ENCODE data around the gene CCDC51.
A peak's percentile ranks its signal among the peaks of the same experiment; 100 is the strongest.
"Not testable (repeated sequence)": the region's sequence is repeated elsewhere in the genome, so short reads cannot be mapped to it uniquely, and the experiment has no call there.

CCDC51 gene

GRCh38 chr3:48439820-48440589 lies at the start of gene CCDC51, which contains the start of gene TMA7:
Gene CCDC51, minus strand, starts transcription at chr3:48440119. Its CDS starts 4,991 bp downstream, at chr3:48435128.
Gene TMA7, plus strand, starts transcription at chr3:48440257. Its CDS starts 40 bp downstream, at chr3:48440297.
- peak; percentile 99 for DNase-seq

- no peak for DNase-seq
These were observed 47.0 kb upstream of the CCDC51 start for GRCh38 chr3:48486952-48487351.

GRCh38 chr3:48482822-48483221 lies 42.9 kb upstream of the CCDC51 start:
- DNase-seq = not testable (repeated sequence)

- not testable (repeated sequence) for DNase-seq
These were observed 41.0 kb upstream of the CCDC51 start for GRCh38 chr3:48480891-48481290.

GRCh38 chr3:48478626-48479555 lies 39.0 kb upstream of the CCDC51 start:
- DNase-seq = peak; percentile 49

GRCh38 chr3:48477959-48478520 lies 38.1 kb upstream of the CCDC51 start:
- DNase-seq = no peak

GRCh38 chr3:48476426-48477053 lies 36.6 kb upstream of the CCDC51 start:
- DNase-seq = no peak

GRCh38 chr3:48475188-48475587 lies 35.3 kb upstream of the CCDC51 start:
- DNase-seq = no peak

- DNase-seq = no peak
These were observed 34.7 kb upstream of the CCDC51 start for GRCh38 chr3:48474619-48475018.

- not testable (repeated sequence) for DNase-seq
These were observed 34.1 kb upstream of the CCDC51 start for GRCh38 chr3:48474031-48474430.

GRCh38 chr3:48473617-48473952 lies 33.7 kb upstream of the CCDC51 start:
- no peak for DNase-seq

GRCh38 chr3:48472923-48473616 lies 33.2 kb upstream of the CCDC51 start:
- DNase-seq = peak; percentile 95

- DNase-seq = no peak
These were observed 32.7 kb upstream of the CCDC51 start for GRCh38 chr3:48472673-48472922.

GRCh38 chr3:48470286-48470685 lies 30.4 kb upstream of the CCDC51 start:
- DNase-seq = no peak

GRCh38 chr3:48469046-48469915 lies 29.4 kb upstream of the CCDC51 start:
- no peak for DNase-seq

- no peak for DNase-seq
These were observed 28.4 kb upstream of the CCDC51 start for GRCh38 chr3:48468329-48468731.

- no peak for DNase-seq
These were observed 27.8 kb upstream of the CCDC51 start for GRCh38 chr3:48467473-48468267.

- DNase-seq = no peak
These were observed 27.2 kb upstream of the CCDC51 start for GRCh38 chr3:48467110-48467454.

- DNase-seq = peak; percentile 33
These were observed 26.6 kb upstream of the CCDC51 start for GRCh38 chr3:48466386-48467109.

Data from stimulated activated CD4-positive, alpha-beta T cell treated with anti-CD3 and anti-CD28 coated beads, Interleukin-4, amount 100 ng/mL, for 24 hours (primary cell).